CD14-positive monocyte (primary cell): Measurements from ENCODE around the gene KRT222. TPM values are rescaled to one million over a fixed set of nuclear protein-coding genes. Genes with fewer than 3 reads are reported as not detected.

Experiments
- DNase-seq, 3 donors: peaks; one replicate each; pipeline ENCODE4 v3.0.0-alpha.2; 2011 to 2022
- H2AFZ ChIP-seq: 2 replicates; pipeline ENCODE4 v1.6.0; 2012; ENCODE audit warnings: mild to moderate bottlenecking, low read depth, low read length, inconsistent platforms; ENCODE audit not compliant: insufficient read depth, poor library complexity, severe bottlenecking
- H3K27ac ChIP-seq, 2 donors: 1 replicate in 1 of 2; 2 replicates in 1 of 2; pipeline ENCODE4 v1.5.1; 2012 to 2013; ENCODE audit warnings: low read length in 2 of 2, control low read depth in 1 of 2, inconsistent platforms in 1 of 2, low read depth in 1 of 2, mild to moderate bottlenecking in 1 of 2
- H3K27me3 ChIP-seq, 2 donors: one replicate each; pipeline versions ENCODE4 v1.6.0 to v1.6.1; 2011 to 2013; ENCODE audit warnings: low read length in 2 of 2; ENCODE audit not compliant: control insufficient read depth in 2 of 2, insufficient read depth in 2 of 2
- H3K36me3 ChIP-seq, 2 donors: replicated peaks in 1 of 2; 1 replicate in 1 of 2; 2 replicates in 1 of 2; pipeline versions ENCODE4 v1.5.1 to v1.6.1; 2012 to 2013; ENCODE audit warnings: low read length in 2 of 2, control low read depth in 1 of 2, inconsistent platforms in 1 of 2, mild to moderate bottlenecking in 1 of 2; ENCODE audit not compliant: insufficient read depth in 2 of 2, control insufficient read depth in 1 of 2
- H3K4me1 ChIP-seq, 2 donors: 1 replicate in 1 of 2; 2 replicates in 1 of 2; pipeline versions ENCODE4 v1.5.1 to v1.6.1; 2012 to 2013; ENCODE audit warnings: low read length in 2 of 2, control low read depth in 1 of 2, inconsistent platforms in 1 of 2, mild to moderate bottlenecking in 1 of 2, moderate library complexity in 1 of 2; ENCODE audit not compliant: insufficient read depth in 2 of 2, control insufficient read depth in 1 of 2
- H3K4me2 ChIP-seq: replicated peaks from 2 replicates; pipeline ENCODE3; 2012; ENCODE audit warnings: low read length, moderate library complexity, mild to moderate bottlenecking; ENCODE audit not compliant: poor library complexity, severe bottlenecking; ENCODE audit errors: extremely low read depth
- H3K4me3 ChIP-seq, 3 experiments: fragments of 200-600 bp in 1 of 3; sonication (generic) in 1 of 3; replicated peaks in 1 of 3; 1 replicate in 2 of 3; 2 replicates in 1 of 3; pipeline ENCODE4 v1.5.1; 2011 to 2013; ENCODE audit warnings: low read length in 3 of 3, mild to moderate bottlenecking in 3 of 3, control low read depth in 2 of 3, low read depth in 2 of 3, inconsistent platforms in 1 of 3, moderate library complexity in 1 of 3
- H3K79me2 ChIP-seq: 2 replicates; pipeline ENCODE4 v1.6.0; 2012; ENCODE audit warnings: mild to moderate bottlenecking, control low read depth, inconsistent platforms, low read length, moderate library complexity; ENCODE audit not compliant: insufficient read depth
- H3K9ac ChIP-seq: 2 replicates; pipeline ENCODE4 v1.6.0; 2017; ENCODE audit warnings: low read length, mild to moderate bottlenecking; ENCODE audit not compliant: insufficient read depth, poor library complexity, severe bottlenecking
- H3K9me3 ChIP-seq, 2 donors: replicated peaks in 1 of 2; 1 replicate in 1 of 2; 2 replicates in 1 of 2; pipeline versions ENCODE4 v1.5.1 to v1.6.1; 2012 to 2013; ENCODE audit warnings: low read length in 2 of 2, control low read depth in 1 of 2; ENCODE audit not compliant: control insufficient read depth in 1 of 2, insufficient read depth in 1 of 2
- H4K20me1 ChIP-seq: 2 replicates; pipeline ENCODE4 v1.6.0; 2012; ENCODE audit warnings: mild to moderate bottlenecking, low read length, control low read depth, moderate library complexity; ENCODE audit not compliant: insufficient read depth
- H3K27ac Mint-ChIP-seq, 7 donors: one replicate each; pipeline ENCODE4 v1.8.0; 2020; ENCODE audit warnings: mild to moderate bottlenecking in 7 of 7, mixed read lengths in 7 of 7, moderate library complexity in 6 of 7, inconsistent platforms in 2 of 7
- H3K27me3 Mint-ChIP-seq, 3 donors: one replicate each; pipeline ENCODE4 v1.8.0; 2021 to 2022; ENCODE audit warnings: low read depth in 3 of 3, mild to moderate bottlenecking in 3 of 3, mixed read lengths in 3 of 3, moderate library complexity in 3 of 3, inconsistent platforms in 1 of 3
- H3K36me3 Mint-ChIP-seq, 2 donors: one replicate each; pipeline ENCODE4 v1.8.0; 2020; ENCODE audit warnings: mixed read lengths in 2 of 2, inconsistent platforms in 1 of 2, mild to moderate bottlenecking in 1 of 2
- H3K4me1 Mint-ChIP-seq: one replicate; pipeline ENCODE4 v1.8.0; 2020; ENCODE audit warnings: mild to moderate bottlenecking, mixed read lengths
- H3K4me3 Mint-ChIP-seq, 2 donors: one replicate each; pipeline ENCODE4 v1.8.0; 2020; ENCODE audit warnings: mild to moderate bottlenecking in 2 of 2, mixed read lengths in 2 of 2, moderate library complexity in 1 of 2
- H3K9me3 Mint-ChIP-seq, 7 donors: one replicate each; pipeline ENCODE4 v1.8.0; 2020 to 2022; ENCODE audit warnings: mixed read lengths in 7 of 7, mild to moderate bottlenecking in 6 of 7, moderate library complexity in 6 of 7, inconsistent platforms in 2 of 7
- WGBS: methylation state at CpG from one replicate; pipeline ENCODE4 v1.1.5; 2013; ENCODE audit warnings: missing lambda C conversion rate; ENCODE audit not compliant: insufficient coverage; 5-methylcytosine and 5-hydroxymethylcytosine counted together
- intact Hi-C, 2 donors: fragments of 100-400 bp; cut with micrococcal nuclease; formaldehyde crosslinking; loops; one replicate each; pipeline versions ENCODE4 v1.15.0 to v1.15.1; 2023
- polyA plus RNA-seq, 3 donors: library from polyadenylated mRNA; depleted of rRNA in 1 of 3; unstranded in 2 of 3; stranded (reverse) in 1 of 3; fragments of 300-500 nt in 2 of 3; fragments of >200 nt in 1 of 3; fragmentation: Illumina TruSeq in 2 of 3; gene quantifications; 1 replicate in 2 of 3; 2 replicates in 1 of 3; pipeline ENCODE4 v1.2.3, GENCODE V29; 2012 to 2021
- TF ChIP-seq, protein P1 (sequence below): fragments of 200-600 bp; IDR thresholded peaks from one replicate; pipeline ENCODE4 v1.8.0; 2022; ENCODE audit warnings: antibody characterized with exemption, mild to moderate bottlenecking

KRT222 gene
- polyA plus RNA-seq, 3 donors, result not detected

DNA sequence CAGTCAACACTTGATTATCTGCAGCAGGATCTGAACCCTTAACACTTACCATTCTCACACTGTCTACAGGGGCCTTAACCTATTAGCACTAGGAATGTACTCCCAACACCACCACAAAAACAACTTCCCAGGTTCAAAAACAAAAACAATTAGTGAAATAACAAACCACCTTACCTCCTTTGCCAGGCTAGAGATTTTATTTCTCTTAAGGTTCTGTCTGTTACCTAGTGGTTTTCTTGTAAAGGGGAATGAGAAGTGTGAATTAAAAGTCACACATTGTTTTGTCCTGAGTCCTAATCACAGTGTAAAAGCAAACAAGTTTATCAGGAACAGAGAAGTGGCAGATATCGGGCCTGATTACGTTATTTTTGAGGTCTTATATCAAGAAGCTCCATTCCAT is 27.0 kb downstream of the KRT222 start:
- Mint-ChIP-seq H3K27ac (no peak overlapping the region), H3K9me3 (no peaks in the 10 kb centered on the region), H3K4me1 (peaks cover 2% of the 10 kb centered on the region), H3K27me3 (peaks cover 0 to 2% (median 0%) of the 10 kb centered on the region in 3 donors), H3K36me3 (peaks cover 84 to 89% of the 10 kb centered on the region in 2 donors), H3K4me3 (no peak overlapping the region)
- Histone ChIP-seq H3K27me3 (no peaks in the 10 kb centered on the region), H3K79me2 (peaks cover 45% of the 10 kb centered on the region), H3K9ac (no peak overlapping the region), H3K4me3 (no peak overlapping the region), H3K4me2 (no peak overlapping the region), H3K36me3 (peaks cover 97 to 99% of the 10 kb centered on the region in 2 donors), H3K27ac (no peak overlapping the region), H4K20me1 (peaks cover 35% of the 10 kb centered on the region), H3K9me3 (no peaks in the 10 kb centered on the region), H3K4me1 (no peaks in the 10 kb centered on the region), H2AFZ (no peak overlapping the region)
- intact Hi-C loops, result no loop called here
- no peak for DNase-seq
- TF ChIP-seq, protein P1, sequence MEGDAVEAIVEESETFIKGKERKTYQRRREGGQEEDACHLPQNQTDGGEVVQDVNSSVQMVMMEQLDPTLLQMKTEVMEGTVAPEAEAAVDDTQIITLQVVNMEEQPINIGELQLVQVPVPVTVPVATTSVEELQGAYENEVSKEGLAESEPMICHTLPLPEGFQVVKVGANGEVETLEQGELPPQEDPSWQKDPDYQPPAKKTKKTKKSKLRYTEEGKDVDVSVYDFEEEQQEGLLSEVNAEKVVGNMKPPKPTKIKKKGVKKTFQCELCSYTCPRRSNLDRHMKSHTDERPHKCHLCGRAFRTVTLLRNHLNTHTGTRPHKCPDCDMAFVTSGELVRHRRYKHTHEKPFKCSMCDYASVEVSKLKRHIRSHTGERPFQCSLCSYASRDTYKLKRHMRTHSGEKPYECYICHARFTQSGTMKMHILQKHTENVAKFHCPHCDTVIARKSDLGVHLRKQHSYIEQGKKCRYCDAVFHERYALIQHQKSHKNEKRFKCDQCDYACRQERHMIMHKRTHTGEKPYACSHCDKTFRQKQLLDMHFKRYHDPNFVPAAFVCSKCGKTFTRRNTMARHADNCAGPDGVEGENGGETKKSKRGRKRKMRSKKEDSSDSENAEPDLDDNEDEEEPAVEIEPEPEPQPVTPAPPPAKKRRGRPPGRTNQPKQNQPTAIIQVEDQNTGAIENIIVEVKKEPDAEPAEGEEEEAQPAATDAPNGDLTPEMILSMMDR, result no peak
- WGBS, result no CpG with 5 or more reads among the region's 2 CpGs

DNA sequence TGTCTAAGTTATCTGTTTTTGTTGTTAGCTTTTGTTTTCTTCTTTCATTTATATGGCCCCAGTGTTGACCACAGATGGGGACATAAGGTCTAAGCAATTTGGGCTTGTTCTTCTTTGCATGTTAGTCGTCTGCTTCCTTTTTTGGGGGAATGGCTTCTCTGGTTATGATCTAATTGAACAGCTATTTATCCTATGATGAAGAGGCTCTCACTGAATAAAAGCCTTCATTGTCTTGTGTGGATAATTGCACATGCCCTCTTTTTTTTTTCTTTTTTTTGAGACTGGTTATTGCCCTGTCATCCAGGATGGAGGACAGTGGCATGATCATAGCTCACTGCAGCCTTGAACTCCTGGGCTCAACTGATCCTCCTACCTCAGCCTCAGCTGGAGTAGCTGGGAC is 31.1 kb downstream of the KRT222 start:
- Histone ChIP-seq H3K9me3 (no peaks in the 10 kb centered on the region), H3K4me1 (no peaks in the 10 kb centered on the region), H4K20me1 (peaks cover 16% of the 10 kb centered on the region), H2AFZ (no peak overlapping the region), H3K4me2 (no peak overlapping the region), H3K4me3 (no peak overlapping the region), H3K36me3 (peaks cover 96 to 100% of the 10 kb centered on the region in 2 donors), H3K27ac (no peak overlapping the region), H3K79me2 (peaks cover 12% of the 10 kb centered on the region), H3K27me3 (no peaks in the 10 kb centered on the region), H3K9ac (no peak overlapping the region)
- Mint-ChIP-seq H3K9me3 (no peaks in the 10 kb centered on the region), H3K4me1 (peaks cover under 1% of the 10 kb centered on the region), H3K27me3 (peaks cover 0 to 2% (median 0%) of the 10 kb centered on the region in 3 donors), H3K4me3 (no peak overlapping the region), H3K27ac (no peak overlapping the region), H3K36me3 (peaks cover 92 to 95% of the 10 kb centered on the region in 2 donors)
- intact Hi-C loops, result no loop called here
- no CpG with 5 or more reads among the region's 1 CpG for WGBS
- TF ChIP-seq, protein P1, result no peak
- DNase-seq, result no peak
